Fibroblast of gingiva (primary cell): ENCODE measurements around the gene SPATA6L.
"Not testable (repeated sequence)": the region's sequence is repeated elsewhere in the genome, so short reads cannot be mapped to it uniquely, and the experiment has no call there.

ENCODE experiments used
- DNase-seq: peaks from one replicate; pipeline ENCODE4 v3.0.0-alpha.2; 2011; ENCODE audit warnings: low read depth

Gene SPATA6L

DNA sequence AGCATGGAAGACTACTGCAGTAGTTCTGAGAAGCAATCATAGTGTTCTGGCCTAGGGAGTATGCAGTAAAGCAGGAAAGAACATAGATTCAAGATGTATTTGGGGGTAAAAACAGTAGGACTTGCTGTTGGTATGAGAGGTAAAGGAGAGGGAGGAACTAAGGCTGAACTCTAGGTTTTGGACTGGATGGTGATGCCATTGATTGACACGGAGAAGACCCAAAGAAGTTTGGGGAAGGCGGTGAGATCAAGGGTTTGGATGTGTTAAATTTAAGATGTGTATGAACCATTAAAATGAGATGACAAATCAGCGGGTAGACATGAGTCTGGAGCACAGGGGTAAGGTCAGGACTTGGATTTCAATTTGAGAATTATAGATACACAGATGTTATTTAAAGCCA is 11.1 kb upstream of the SPATA6L start:
- no peak for DNase-seq

DNA sequence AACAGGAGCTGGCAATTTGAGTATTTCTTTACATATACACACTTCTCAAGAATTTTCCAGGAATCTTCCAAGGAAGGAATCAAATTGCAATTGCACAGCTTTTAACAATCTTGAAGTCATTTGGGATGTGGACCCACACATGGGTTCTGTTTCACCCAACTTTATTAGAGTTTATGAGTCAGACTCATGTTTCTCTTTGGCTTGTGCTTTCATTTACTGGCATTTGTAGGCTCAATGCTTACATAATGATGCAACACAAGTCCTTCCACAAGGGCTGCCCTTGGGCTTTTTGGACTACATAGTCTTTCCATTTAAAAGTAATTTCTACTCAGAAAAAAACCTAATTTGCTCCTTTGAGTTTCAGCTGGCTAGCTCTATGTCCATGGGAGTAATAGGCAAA is 8.5 kb upstream of the SPATA6L start:
- DNase-seq, result peak; percentile 97

DNA sequence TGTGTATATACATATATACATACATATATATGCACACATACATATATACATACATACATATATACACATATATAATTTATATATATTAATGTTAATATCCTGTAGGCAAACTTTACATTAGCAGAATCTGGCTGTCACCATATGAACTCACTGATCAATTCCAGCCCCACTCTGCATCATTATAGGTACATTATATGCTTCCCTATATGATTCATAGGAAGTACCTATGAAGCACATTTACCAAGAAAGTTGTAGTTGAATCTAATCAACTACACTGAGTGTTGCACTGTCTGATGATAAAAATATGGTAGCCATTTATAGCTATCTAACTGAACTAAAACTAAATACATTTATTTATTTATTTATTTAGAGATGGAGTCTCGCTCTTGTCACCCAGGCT is 5.5 kb upstream of the SPATA6L start:
- no peak for DNase-seq

DNA sequence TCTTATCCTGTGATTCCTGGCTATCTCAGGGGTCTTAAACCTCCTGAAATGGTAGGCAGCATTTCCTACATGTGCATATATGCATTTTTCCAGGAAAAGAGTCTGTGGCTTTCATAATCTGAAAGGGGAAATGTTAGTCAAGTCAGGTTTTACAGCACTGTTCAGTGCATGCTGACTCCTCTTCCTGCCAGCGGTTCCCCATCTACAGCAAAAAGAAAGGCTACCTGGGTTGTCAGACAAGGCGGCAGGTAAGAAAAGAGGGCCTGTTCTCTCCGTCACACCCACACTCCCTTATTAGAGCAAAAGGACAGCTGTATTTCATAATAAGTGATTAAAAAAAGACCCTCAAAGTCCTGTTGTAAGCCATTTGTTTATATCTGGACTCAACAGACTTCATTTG is 4.3 kb upstream of the SPATA6L start:
- DNase-seq, result no peak

DNA sequence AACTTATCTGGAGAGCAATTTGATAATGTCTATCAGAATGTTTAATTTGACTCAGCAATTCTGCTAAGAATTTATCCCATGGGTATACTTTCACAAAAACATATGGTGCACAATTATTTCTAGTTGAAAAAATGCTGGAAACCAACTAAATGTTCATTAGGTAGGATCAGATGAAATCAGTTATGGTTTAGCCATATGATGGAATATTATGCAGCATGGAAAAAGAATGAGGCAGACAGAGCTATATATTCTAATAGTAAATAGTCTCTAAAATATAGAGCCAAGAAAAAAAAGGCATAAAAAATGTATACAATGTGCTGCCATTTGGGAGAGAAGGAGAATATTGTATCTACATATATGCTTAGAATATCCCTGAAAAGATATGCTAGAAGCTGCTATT is 3.6 kb upstream of the SPATA6L start:
- no peak for DNase-seq

DNA sequence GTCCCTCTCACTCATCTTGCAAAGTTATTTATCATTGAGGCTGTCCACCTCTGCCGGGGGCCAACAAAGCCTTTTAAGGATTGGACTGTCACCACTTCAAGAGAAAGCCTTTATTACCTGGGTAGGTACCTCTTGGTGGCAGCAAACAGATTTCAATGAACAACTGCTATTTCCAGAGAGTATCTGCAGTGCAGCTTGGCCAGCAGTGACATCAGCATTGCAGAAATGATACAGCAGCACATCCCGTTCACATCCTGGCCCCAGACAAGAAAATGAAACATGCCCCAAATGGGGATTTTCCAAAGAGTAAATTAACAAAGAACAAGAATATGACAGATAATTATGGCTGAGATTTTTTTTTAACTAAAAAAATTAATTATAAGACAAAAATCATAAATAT is 2.3 kb upstream of the SPATA6L start:
- DNase-seq, result no peak

DNA sequence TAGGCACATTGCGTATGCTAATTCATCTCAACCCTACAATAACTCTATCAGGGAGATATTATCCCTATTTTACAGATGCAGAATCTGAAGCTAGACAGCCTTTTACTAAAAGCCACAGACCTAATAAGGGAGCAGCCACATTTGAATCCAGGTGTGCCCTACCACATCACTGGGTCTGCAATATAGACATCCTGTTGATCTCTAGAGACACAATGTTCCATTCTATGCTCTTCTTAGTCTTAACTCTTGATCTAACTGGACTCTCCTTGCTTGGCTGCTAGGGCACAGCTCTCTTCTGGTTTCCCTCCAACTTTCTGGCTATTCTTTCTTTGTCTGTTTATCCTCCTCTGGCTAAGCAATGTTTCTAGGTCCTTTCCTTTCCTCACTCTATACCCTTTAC is 1.4 kb upstream of the SPATA6L start:
- no peak for DNase-seq

DNA sequence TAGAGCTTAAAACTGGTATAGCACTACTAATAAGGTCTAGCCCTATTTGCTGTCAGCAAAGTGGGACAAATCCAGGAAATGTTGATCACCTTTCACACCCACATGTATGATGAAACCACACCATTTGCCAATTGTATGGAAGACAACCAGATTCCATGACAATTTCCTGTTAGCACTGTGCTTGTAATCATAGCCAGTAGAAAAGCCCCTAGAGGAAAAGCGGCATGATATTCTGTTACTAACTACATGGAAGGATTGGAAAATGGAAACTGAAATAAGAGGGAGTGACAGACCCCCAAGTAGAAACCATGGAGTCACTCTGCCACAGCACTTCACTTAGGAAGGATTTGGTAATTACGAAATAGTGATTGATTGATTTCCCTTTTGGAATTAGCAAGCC is 923 bp downstream of the SPATA6L start:
- peak; percentile 45 for DNase-seq

DNA sequence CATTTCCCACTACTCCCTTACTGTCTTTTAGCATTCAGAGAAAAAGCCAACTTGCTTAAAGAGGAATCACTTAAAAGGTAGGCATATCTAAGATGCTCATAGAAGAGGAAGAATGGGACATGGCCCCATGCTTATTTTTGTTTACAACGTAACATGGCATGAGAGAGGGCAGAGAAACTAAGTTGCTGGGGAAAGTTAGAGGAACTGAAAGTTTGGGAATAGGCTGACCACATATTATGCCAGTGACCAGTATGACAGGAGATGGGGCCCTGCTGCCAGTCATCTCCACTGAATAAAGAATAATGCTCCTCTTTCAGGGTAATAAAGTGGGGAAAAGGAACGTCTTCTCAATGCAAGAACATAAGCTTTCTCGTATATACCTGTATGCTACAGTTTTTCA is 2.3 kb downstream of the SPATA6L start:
- no peak for DNase-seq

DNA sequence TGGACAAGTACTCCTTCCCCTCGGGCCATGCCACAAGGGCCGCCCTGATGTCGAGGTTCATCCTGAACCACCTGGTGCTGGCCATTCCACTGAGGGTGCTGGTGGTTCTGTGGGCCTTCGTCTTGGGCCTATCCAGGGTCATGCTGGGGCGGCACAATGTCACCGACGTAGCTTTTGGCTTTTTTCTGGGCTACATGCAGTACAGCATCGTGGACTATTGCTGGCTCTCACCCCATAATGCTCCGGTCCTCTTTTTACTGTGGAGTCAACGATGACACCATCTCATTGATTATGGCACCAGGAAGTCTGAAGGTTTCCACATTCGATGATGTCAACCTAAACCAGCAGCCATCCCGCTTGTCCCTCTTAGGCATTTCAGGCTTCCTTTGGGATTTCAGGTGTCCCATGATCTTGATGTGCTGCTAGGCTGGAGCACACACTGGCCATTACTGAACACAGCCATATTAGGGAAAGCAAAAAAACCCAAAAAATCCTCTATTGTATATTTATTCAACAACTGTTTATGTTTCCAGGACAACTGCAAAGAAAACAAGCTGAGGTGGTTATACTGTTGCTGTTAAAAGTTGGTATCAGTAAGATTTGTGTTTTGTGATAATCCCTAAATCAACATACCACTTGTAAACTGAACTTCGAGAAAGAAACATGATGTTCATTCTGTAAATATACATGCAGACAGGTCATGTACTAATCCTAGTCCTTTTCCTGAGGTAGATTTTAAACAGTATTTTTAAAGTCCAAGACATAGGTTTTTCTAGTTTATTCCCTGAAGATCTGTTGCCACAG is 3.1 kb downstream of the SPATA6L start:
- DNase-seq, result no peak

DNA sequence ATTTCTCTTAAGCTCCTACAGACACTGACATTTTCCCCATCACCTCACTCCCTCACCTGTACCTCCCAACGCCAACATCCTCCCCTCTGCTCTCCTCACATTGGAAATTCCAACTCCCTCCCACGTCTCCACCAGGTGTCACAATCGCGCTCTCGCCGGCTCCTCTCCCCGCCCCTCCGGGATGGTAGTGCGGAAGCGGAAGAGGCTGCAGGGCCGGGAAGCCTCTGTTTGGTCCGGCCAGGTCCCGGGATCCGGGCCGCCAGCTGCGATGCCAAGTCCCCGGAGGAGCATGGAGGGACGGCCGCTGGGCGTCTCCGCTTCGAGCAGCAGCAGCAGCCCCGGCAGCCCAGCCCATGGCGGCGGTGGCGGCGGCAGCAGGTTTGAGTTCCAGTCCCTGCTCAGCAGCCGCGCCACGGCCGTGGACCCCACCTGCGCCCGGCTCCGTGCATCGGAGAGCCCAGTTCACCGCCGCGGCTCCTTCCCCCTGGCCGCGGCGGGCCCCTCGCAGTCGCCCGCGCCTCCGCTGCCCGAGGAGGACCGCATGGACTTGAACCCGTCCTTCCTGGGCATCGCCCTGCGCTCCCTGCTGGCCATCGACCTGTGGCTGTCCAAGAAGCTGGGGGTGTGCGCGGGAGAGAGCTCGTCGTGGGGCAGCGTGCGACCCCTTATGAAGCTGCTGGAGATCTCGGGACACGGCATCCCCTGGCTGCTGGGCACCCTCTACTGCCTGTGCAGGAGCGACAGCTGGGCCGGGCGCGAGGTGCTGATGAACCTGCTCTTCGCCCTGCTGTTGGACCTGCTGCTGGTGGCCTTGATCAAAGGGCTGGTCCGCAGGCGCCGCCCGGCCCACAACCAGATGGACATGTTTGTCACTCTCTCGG is 3.9 kb downstream of the SPATA6L start, which contains the start of gene PLPP6:
TSS of gene PLPP6 (plus strand) at position 187 of the 881 bp plus-strand sequence. CDS start at position 269, 82 bp downstream.
- peak; percentile 76 for DNase-seq

DNA sequence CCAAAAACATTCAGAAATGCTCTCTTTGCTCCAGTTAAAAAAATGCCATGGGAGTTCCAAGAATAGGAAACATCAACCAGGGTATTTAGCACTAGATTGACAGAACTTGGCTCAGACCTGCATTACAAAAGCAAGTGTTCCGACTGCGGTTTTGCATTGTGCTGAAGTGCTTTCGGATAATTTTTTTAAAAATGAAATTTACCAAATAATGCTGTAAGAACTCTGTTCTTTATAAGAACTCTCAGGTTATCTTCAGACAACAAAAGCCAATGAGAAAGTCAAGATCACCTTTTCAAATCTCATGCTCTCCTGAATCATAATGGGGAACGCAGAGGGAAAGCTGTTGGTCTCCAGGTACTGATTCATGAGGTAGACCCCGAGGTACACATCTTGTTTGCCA is 4.7 kb downstream of the SPATA6L start:
- peak; percentile 37 for DNase-seq

DNA sequence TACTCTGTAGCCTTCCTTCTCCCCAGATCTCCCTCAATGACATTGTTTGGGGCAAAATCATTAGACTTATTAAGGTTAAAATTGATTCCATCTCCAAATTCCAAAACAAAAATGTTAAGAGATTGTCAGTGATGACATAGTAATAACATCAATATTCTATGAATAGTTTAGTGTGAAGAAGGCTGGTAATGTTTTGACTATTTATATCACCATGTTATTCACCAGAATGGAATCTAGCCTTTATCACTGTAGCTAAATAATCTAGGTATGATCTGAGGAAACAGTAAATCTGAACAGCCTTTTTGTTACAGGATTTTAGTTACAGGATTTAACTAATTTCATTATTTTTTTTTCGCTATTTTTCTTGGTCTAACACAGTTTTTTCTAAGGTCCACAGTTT is 5.1 kb downstream of the SPATA6L start:
- DNase-seq, result no peak

DNA sequence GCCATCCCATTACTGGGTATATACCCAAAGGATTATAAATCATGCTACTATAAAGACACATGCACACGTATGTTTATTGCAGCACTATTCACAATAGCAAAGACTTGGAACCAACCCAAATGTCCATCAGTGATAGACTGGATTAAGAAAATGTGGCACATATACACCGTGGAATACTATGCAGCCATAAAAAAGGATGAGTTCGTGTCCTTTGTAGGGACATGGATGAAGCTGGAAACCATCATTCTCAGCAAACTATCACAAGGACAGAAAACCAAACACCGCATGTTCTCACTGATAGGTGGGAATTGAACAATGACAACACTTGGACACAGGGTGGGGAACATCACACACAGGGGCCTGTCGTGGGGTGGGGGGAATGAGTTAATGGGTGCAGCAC is 5.6 kb downstream of the SPATA6L start:
- not testable (repeated sequence) for DNase-seq

DNA sequence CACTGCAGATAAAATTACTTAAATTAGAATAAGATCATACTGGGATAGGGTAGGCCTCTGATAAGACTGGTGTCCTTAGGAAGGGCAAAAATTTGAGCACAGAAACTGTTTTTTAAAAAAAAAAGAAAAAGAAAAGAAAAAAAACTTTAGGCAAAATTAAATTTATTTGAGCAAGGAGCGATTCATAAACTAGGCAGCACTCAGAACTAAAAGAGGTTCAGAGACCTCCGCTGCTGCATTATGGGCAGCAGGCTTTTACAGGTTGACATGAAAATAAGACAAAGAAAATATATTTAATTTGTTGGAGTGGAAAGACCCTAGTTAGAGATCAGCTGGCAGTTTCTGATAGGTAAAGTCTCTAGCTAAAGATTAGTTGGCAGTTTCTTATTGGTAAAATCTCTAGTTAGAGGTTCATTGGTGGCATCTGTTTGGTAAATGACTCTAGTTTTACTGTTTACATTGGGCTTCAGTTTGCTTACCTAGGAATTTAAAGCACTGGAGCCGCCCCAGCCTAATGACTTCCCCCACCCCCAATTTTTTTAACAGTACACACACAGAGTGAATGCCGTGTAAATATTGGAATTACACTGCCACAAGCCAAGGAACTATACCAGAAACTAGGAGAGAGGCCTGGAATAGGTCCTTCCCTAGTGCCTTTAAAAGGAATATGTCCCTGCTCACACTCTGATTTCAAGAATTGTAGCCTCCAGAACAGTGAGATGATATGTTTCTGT is 8.7 kb downstream of the SPATA6L start:
- DNase-seq, result no peak

DNA sequence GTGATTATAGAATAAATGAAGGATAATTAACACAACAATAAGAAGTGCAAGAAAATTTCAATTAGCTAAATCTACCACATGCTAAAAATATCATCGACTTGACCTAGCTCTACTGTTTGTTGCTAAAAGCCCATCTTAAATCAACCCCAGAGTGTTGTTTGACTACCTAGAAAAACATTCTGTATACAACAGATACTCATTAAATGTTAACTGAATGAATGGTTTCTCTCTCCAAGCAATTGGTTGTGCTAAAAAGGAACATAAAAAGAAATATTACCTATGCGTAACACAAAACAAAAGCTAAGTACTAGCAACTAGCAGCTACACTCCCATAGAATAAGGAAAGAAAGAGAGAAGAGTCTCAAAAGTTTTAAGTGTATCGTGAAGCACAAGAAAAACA is 9.7 kb downstream of the SPATA6L start:
- DNase-seq, result no peak

DNA sequence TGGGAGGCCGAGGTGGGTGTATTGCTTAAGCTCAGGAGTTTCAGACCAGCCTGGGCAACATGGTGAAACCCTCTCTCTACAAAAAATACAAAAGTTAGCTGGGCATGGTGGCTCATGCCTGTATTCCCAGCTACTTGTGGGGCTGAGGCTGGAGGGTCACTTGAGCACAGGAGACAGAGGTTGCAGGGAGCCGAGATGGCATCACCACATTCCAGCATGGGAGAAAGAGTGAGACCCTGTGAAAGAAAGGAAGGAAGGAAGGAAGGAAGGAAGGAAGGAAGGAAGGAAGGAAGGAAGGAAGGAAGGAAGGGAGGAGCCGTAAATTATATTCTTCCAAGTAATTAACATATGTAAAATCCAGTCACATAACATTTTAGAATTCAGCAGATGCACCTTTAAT is 10.1 kb downstream of the SPATA6L start:
- DNase-seq, result not testable (repeated sequence)

DNA sequence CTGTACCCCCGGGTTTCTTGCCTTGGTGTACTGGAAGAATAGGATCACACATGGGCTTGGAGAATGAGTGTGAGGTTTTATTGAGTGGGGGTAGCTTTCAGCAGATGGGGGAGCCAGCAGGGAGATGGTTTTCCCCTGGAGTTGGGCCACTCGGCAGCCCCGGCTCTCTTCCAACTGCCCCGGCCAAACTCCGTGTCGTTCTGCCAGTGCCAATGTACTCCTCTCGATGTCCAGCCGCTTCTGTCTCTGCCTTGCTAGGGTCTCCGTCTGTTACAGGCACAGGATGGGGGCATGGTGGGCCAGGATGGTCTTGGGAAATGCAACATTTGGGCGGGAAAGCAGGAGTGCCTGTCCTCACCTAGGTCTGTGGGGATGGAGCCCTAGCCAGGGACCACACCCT is 11.7 kb downstream of the SPATA6L start:
- no peak for DNase-seq

DNA sequence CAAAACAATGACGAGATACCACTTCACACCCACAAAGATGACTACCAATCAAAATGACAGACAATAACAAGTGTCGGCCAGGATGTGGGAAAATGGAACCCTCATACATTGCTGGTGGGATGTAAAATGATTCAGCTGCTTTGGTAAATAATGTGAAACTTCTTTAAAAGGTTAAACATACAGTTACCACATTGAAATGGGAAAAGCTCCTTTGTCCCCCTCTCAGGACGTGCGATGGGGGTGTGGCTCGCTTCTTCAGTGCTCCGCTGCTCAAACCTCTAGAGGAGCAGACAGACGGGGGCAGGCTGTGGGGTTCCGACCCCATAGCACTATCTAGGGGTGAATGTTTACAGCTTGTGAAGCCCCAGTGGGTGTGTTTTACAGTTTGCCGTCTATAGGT is 12.2 kb downstream of the SPATA6L start:
- DNase-seq, result no peak

DNA sequence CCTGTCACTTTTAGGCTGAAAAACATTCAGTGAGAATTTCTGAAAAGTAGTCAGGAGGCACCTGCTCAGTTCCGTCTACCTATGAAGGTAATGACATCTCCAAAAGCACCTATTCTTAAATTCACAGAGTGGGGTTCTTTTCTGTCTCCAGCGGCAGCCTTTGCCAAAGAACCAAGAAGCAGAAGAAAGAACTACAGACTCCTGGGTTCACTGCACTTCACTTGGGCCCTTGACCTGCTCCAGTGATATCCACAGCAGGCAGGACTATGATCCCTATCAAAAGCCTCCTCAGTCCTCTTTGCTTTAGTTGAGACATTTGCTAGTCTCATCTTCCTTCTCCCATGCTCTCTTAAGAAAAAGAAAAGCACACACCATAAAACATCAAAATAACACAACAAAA is 23.9 kb downstream of the SPATA6L start:
- no peak for DNase-seq

DNA sequence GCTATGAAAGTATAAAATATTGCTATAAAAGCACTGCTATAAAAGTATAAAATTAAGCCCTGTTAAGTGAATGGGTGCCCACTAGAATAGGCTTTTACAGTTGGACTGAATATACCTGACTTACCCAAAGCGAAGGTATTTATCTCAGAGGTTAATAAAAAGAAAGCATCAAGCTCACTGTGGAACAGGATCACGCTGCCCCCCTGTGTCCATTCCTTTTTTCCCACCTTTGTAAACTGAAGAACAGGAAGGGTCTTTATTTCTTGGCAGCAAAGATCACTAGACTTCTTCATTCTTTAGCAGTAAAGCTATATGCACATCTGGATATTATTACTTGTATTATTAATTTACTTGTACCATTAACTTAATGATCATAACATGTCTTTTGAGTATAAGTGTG is 26.3 kb downstream of the SPATA6L start:
- DNase-seq, result no peak

DNA sequence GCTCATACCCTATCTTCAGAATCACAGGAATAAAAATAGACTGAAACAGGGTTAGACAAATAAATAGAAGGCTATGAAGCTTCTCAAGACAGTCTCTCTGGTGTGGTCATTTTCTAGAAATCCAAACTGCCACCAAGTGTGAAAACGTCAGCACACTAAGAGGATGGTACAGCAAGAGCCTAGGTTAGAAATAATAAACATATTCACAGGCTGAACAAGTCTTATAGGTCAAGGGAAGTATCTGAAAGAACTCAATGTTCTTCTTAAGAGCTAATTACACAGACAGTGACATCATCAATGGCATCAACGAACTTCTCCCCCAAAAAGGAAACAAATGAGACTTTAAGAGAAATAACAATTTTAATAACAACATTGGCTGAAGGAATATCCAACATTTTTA is 26.9 kb downstream of the SPATA6L start:
- no peak for DNase-seq

DNA sequence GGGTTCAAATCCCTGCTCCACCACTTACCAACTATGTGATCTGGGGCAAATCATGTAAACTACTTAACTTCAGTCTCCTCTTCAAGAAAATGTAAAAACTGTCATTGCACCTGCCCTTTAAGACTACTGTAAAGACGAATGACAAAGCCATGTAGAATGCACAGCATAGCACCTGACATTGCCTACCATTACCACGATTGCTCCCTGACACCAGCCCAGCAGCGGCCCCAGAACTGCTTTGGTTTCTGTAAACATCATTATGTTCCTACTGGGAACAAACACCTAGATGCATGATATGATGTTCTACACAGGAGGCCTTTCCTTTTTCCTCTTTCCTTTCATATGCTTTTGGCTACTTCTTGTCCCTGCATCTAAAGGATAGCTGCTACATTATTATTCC is 27.3 kb downstream of the SPATA6L start:
- DNase-seq, result no peak
